PC-3 (cell line): ENCODE measurements around the gene DPM3. TPM values are rescaled to one million over a fixed set of nuclear protein-coding genes. Genes with fewer than 3 reads are reported as not detected.
"Not testable (repeated sequence)": the region's sequence is repeated elsewhere in the genome, so short reads cannot be mapped to it uniquely, and the experiment has no call there.

Experiments
- ATAC-seq: fragments of 200-7000 bp; cut with Tn5 transposase; 2 replicates; pipeline ENCODE4 v1.9.1; 2020; ENCODE audit warnings: mild to moderate bottlenecking, moderate library complexity
- BruUV-seq: library from RNA; stranded (reverse); fragments of 400-500 nt; replicated peaks from 2 replicates; lab custom pipeline; 2021; lab: Mats Ljungman, UMichigan
- CTCF ChIA-PET: fragments of 300-600 bp; sonication (Branson Sonifier 250); formaldehyde crosslinking; loops from one replicate; lab custom pipeline; 2022; ENCODE audit warnings: antibody characterized with exemption; lab: Charles Lee
- POLR2A ChIA-PET: fragments of 300-600 bp; sonication (Branson Sonifier 250); formaldehyde crosslinking; loops from one replicate; lab custom pipeline; 2022; ENCODE audit warnings: antibody characterized with exemption; ENCODE audit not compliant: unreplicated experiment; lab: Charles Lee
- DNase-seq: peaks from one replicate; pipeline ENCODE4 v3.0.0-alpha.2; 2015
- H2AFZ ChIP-seq: fragments of 300-600 bp; sonication (generic); 2 replicates; pipeline ENCODE4 v1.6.0; 2016; ENCODE audit warnings: antibody characterized with exemption, low read length
- H3F3A ChIP-seq: fragments of 300-600 bp; sonication (generic); one replicate; pipeline ENCODE4 v1.6.0; 2017; ENCODE audit warnings: antibody characterized with exemption, low read length, control low read depth, mild to moderate bottlenecking; ENCODE audit not compliant: unreplicated experiment
- H3K27ac ChIP-seq: fragments of 300-600 bp; sonication (generic); 2 replicates; pipeline ENCODE4 v1.5.1; 2016; ENCODE audit warnings: mild to moderate bottlenecking, low read length
- H3K27me3 ChIP-seq: fragments of 300-600 bp; sonication (generic); 2 replicates; pipeline ENCODE4 v1.6.1; 2016; ENCODE audit warnings: low read length, mixed read lengths
- H3K36me3 ChIP-seq: fragments of 300-600 bp; sonication (generic); 2 replicates; pipeline ENCODE4 v1.6.1; 2016; ENCODE audit warnings: low read depth, mixed run types, low read length, mixed read lengths
- H3K4me1 ChIP-seq: fragments of 300-600 bp; sonication (generic); 2 replicates; pipeline ENCODE4 v1.5.1; 2016; ENCODE audit warnings: low read length; ENCODE audit not compliant: insufficient read depth
- H3K4me2 ChIP-seq: fragments of 300-600 bp; sonication (generic); 2 replicates; pipeline ENCODE4 v1.6.0; 2016; ENCODE audit warnings: low read length
- H3K4me3 ChIP-seq: fragments of 300-600 bp; sonication (generic); 2 replicates; pipeline ENCODE4 v1.5.1; 2016; ENCODE audit warnings: mild to moderate bottlenecking, low read length, mixed read lengths
- H3K79me2 ChIP-seq: fragments of 300-600 bp; sonication (generic); 2 replicates; pipeline ENCODE4 v1.6.1; 2017; ENCODE audit warnings: low read length, mixed read lengths
- H3K9ac ChIP-seq: fragments of 300-600 bp; sonication (generic); 2 replicates; pipeline ENCODE4 v1.6.0; 2016; ENCODE audit warnings: mild to moderate bottlenecking, low read length
- H3K9me2 ChIP-seq: fragments of 300-600 bp; sonication (generic); replicated peaks from 2 replicates; pipeline ENCODE4 v1.6.1; 2016; ENCODE audit warnings: mixed run types, low read length, mixed read lengths
- H3K9me3 ChIP-seq: fragments of 300-600 bp; sonication (generic); 2 replicates; pipeline ENCODE4 v1.6.1; 2016; ENCODE audit warnings: low read length, mixed read lengths
- H4K20me1 ChIP-seq: fragments of 300-600 bp; sonication (generic); 2 replicates; pipeline ENCODE4 v1.6.1; 2016; ENCODE audit warnings: low read length, mixed read lengths
- EZH2 ChIP-seq: fragments of 300-600 bp; sonication (generic); IDR thresholded peaks from one replicate; pipeline ENCODE4 v1.6.1; 2017; ENCODE audit warnings: antibody characterized with exemption, mild to moderate bottlenecking, low read length; ENCODE audit not compliant: unreplicated experiment
- EZH2phosphoT487 ChIP-seq: fragments of 300-600 bp; sonication (generic); IDR thresholded peaks from 2 replicates; pipeline ENCODE4 v1.6.1; 2018; ENCODE audit warnings: mild to moderate bottlenecking, antibody characterized with exemption, low read length, borderline replicate concordance
- intact Hi-C: fragments of 100-400 bp; cut with micrococcal nuclease; formaldehyde crosslinking; loops from 2 replicates; pipeline ENCODE4 v1.9.0; 2023
- total RNA-seq: library from RNA; depleted of rRNA; stranded (reverse); fragments of >200 nt; gene quantifications from 2 replicates; pipeline ENCODE4 v1.2.3, GENCODE V29; 2014
- TF ChIP-seq, protein P1 (sequence below): fragments of 300-600 bp; sonication (generic); conservative IDR thresholded peaks from 2 replicates; pipeline ENCODE4 v1.5.1; 2017; ENCODE audit warnings: antibody characterized with exemption, low read depth, mild to moderate bottlenecking, low read length

The DPM3 gene
- total RNA-seq, 1 experiment from 2014 or later, result 74.3 TPM

DNA sequence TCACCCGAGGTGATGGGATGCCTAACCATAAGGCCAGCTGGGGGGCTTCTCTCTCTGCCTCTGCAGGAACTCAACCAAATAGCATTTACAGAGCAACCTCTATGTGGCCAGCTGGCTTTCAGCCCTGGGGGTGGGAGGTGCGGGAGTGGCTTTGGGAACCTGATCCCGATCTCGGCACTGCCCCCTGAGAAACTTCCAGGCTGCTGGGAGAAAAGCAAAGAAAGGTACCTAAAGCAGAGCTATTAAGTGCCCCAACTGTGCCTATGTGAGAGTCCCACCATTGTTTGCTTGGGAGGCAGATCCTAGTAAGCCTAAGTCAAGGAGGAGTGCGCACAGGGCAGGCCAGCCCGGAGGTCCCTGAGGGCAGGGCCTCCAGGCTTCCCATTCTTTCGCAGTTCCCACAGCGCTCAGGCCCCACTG, 25.7 kb upstream of the DPM3 start:
- no peaks in the 10 kb centered on the region; the same call in 1 of the 2 replicates for H3K79me2 ChIP-seq
- peaks cover 4% of the 10 kb centered on the region; the same call in 1 of the 2 replicates for H3K4me1 ChIP-seq
- no peaks in the 10 kb centered on the region for H3F3A ChIP-seq
- no peak for DNase-seq
- H3K36me3 ChIP-seq, result peaks cover 8% of the 10 kb centered on the region; the same call in 1 of the 2 replicates
- H2AFZ ChIP-seq, result no peak overlapping the region
- TF ChIP-seq, protein P1, sequence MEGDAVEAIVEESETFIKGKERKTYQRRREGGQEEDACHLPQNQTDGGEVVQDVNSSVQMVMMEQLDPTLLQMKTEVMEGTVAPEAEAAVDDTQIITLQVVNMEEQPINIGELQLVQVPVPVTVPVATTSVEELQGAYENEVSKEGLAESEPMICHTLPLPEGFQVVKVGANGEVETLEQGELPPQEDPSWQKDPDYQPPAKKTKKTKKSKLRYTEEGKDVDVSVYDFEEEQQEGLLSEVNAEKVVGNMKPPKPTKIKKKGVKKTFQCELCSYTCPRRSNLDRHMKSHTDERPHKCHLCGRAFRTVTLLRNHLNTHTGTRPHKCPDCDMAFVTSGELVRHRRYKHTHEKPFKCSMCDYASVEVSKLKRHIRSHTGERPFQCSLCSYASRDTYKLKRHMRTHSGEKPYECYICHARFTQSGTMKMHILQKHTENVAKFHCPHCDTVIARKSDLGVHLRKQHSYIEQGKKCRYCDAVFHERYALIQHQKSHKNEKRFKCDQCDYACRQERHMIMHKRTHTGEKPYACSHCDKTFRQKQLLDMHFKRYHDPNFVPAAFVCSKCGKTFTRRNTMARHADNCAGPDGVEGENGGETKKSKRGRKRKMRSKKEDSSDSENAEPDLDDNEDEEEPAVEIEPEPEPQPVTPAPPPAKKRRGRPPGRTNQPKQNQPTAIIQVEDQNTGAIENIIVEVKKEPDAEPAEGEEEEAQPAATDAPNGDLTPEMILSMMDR, result no peak
- TF ChIP-seq EZH2 (no peak), EZH2phosphoT487 (no peak)
- no peaks in the 10 kb centered on the region for H3K27me3 ChIP-seq
- H3K9ac ChIP-seq, result no peak overlapping the region
- no peak overlapping the region for H3K4me3 ChIP-seq
- H3K4me2 ChIP-seq, result no peak overlapping the region
- intact Hi-C loops, result no loop called here
- H3K27ac ChIP-seq, result no peak overlapping the region
- ChIA-PET POLR2A (no interaction called here), CTCF (interaction anchor here (2.1 to 2.7 kb wide), 2 partner anchors 71 to 75 kb away, joined by 12 to 57 read pairs; no protein-coding TSS in a partner anchor)
- H4K20me1 ChIP-seq, result no peaks in the 10 kb centered on the region
- no peaks in the 10 kb centered on the region for H3K9me2 ChIP-seq
- no peak for ATAC-seq
- no peaks in the 10 kb centered on the region for H3K9me3 ChIP-seq
- no TSS peak for BruUV-seq

DNA sequence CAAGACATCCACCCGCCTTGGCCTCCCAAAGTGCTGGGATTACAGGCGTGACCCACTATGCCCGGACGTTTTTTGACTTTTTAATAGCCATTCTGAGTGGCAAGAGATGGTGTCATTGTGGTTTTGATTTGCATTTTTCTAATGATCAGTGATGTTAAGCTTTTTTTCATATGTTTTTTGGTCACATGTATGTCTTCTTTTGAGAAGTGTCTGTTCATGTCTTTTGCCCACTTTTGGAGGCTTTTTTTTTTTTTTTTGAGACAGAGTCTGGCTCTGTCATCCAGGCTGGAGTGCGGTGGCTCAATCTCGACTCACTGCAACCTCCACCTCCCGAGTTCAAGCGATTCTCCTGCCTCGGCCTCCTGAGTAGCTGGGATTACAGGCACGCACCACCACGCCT, 24.3 kb upstream of the DPM3 start:
- H3K27ac ChIP-seq, H3K9me3 ChIP-seq, H4K20me1 ChIP-seq, H3K9me2 ChIP-seq, H3K4me1 ChIP-seq, H3K4me2 ChIP-seq, H3F3A ChIP-seq, BruUV-seq, POLR2A ChIA-PET, H2AFZ ChIP-seq, H3K27me3 ChIP-seq, DNase-seq, intact Hi-C loops, CTCF ChIA-PET, H3K9ac ChIP-seq, H3K79me2 ChIP-seq, H3K4me3 ChIP-seq, ATAC-seq, H3K36me3 ChIP-seq: not testable (repeated sequence)

DNA sequence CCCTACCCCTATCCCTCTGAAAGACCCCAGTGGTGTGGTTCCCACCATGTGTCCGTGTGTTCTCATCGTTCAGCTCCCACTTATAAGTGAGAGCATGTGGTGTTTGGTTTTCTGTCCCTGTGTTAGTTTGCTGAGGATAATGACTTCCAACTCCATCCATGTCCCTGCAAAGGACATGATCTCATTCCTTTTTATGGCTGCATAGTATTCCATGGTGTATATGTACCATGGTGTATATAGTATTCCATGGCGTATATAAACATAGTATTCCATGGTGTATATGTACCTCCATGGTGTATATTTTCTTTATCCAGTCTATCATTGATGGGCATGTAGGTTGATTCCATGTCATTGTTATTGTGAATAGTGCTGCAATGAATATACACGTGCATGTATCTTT, 23.5 kb upstream of the DPM3 start:
- H3K9me3 ChIP-seq, H3K4me3 ChIP-seq, CTCF ChIA-PET, H3K9ac ChIP-seq, ATAC-seq, H3K27ac ChIP-seq, H3K36me3 ChIP-seq, POLR2A ChIA-PET, intact Hi-C loops, H3F3A ChIP-seq, H3K4me1 ChIP-seq, BruUV-seq, H3K79me2 ChIP-seq, DNase-seq, H3K4me2 ChIP-seq, H3K27me3 ChIP-seq, H2AFZ ChIP-seq, H3K9me2 ChIP-seq, H4K20me1 ChIP-seq: not testable (repeated sequence)

GRCh38 chr1:155162631-155163030, 22.3 kb upstream of the DPM3 start:
- DNase-seq, H3K36me3 ChIP-seq, H3K4me3 ChIP-seq, H3F3A ChIP-seq, H3K9me2 ChIP-seq, H3K9ac ChIP-seq, H3K79me2 ChIP-seq, POLR2A ChIA-PET, BruUV-seq, H3K4me2 ChIP-seq, H3K9me3 ChIP-seq, ATAC-seq, H3K4me1 ChIP-seq, CTCF ChIA-PET, H3K27ac ChIP-seq, H3K27me3 ChIP-seq, H4K20me1 ChIP-seq, H2AFZ ChIP-seq, intact Hi-C loops: not testable (repeated sequence)
